Astrocyte (in vitro differentiated cells and primary cell): ENCODE measurements around the gene PLD5. TPM values are rescaled to one million over a fixed set of nuclear protein-coding genes. Genes with fewer than 3 reads are reported as not detected.
A peak's percentile ranks its signal among the peaks of the same experiment; 100 is the strongest.
"Not testable (repeated sequence)": the region's sequence is repeated elsewhere in the genome, so short reads cannot be mapped to it uniquely, and the experiment has no call there.

ENCODE experiments used
- DNase-seq: peaks from one replicate; pipeline ENCODE4 v3.0.0-alpha.2; 2010; ENCODE audit warnings: low read depth
- FAIRE-seq: peaks from 2 replicates; lab custom pipeline; 2011; peaks lifted over from hg19 to GRCh38; lab: Jason Lieb, UNC
- H2AFZ ChIP-seq: 2 replicates; pipeline ENCODE4 v1.6.0; 2012; ENCODE audit warnings: low read depth, low read length, inconsistent platforms
- H3K27ac ChIP-seq: 2 replicates; pipeline ENCODE4 v1.5.1; 2011; ENCODE audit warnings: low read depth, low read length, inconsistent platforms
- H3K27me3 ChIP-seq: 2 replicates; pipeline ENCODE4 v1.6.0; 2011; ENCODE audit warnings: low read length, inconsistent platforms; ENCODE audit not compliant: insufficient read depth
- H3K36me3 ChIP-seq: 2 replicates; pipeline ENCODE4 v1.5.1; 2011; ENCODE audit warnings: low read length, inconsistent platforms; ENCODE audit not compliant: insufficient read depth
- H3K4me1 ChIP-seq: 2 replicates; pipeline ENCODE4 v1.5.1; 2011; ENCODE audit warnings: low read length, inconsistent platforms; ENCODE audit not compliant: insufficient read depth
- H3K4me2 ChIP-seq: 2 replicates; pipeline ENCODE4 v1.6.0; 2012; ENCODE audit warnings: low read length, inconsistent platforms
- H3K4me3 ChIP-seq: 2 replicates; pipeline ENCODE4 v1.5.1; 2011; ENCODE audit warnings: low read depth, mild to moderate bottlenecking, low read length, inconsistent platforms; ENCODE audit not compliant: insufficient read depth
- H3K79me2 ChIP-seq: 2 replicates; pipeline ENCODE4 v1.6.0; 2012; ENCODE audit warnings: mild to moderate bottlenecking, low read length, inconsistent platforms; ENCODE audit not compliant: insufficient read depth
- H3K9ac ChIP-seq: 2 replicates; pipeline ENCODE4 v1.6.0; 2012; ENCODE audit warnings: mild to moderate bottlenecking, low read length, inconsistent platforms
- H3K9me3 ChIP-seq: 2 replicates; pipeline ENCODE4 v1.5.1; 2012; ENCODE audit warnings: low read depth, mild to moderate bottlenecking, low read length, inconsistent platforms; ENCODE audit not compliant: insufficient read depth
- H4K20me1 ChIP-seq: 2 replicates; pipeline ENCODE4 v1.6.0; 2012; ENCODE audit warnings: low read length, inconsistent platforms; ENCODE audit not compliant: insufficient read depth
- H3K27ac Mint-ChIP-seq: one replicate; pipeline ENCODE4 v1.8.0; 2021; ENCODE audit warnings: mild to moderate bottlenecking, mixed read lengths; ENCODE audit not compliant: unreplicated experiment
- H3K27me3 Mint-ChIP-seq: one replicate; pipeline ENCODE4 v1.8.0; 2021; ENCODE audit warnings: low read depth, mixed read lengths; ENCODE audit not compliant: unreplicated experiment
- H3K36me3 Mint-ChIP-seq: one replicate; pipeline ENCODE4 v1.8.0; 2021; ENCODE audit warnings: low read depth, mixed read lengths; ENCODE audit not compliant: unreplicated experiment
- H3K4me1 Mint-ChIP-seq: one replicate; pipeline ENCODE4 v1.8.0; 2021; ENCODE audit warnings: low read depth, mixed read lengths; ENCODE audit not compliant: unreplicated experiment
- H3K4me3 Mint-ChIP-seq: one replicate; pipeline ENCODE4 v1.8.0; 2021; ENCODE audit warnings: mild to moderate bottlenecking, moderate library complexity, mixed read lengths; ENCODE audit not compliant: unreplicated experiment
- H3K9me3 Mint-ChIP-seq: one replicate; pipeline ENCODE4 v1.8.0; 2021; ENCODE audit warnings: mild to moderate bottlenecking, mixed read lengths; ENCODE audit not compliant: unreplicated experiment
- EZH2 ChIP-seq: IDR thresholded peaks from 2 replicates; pipeline ENCODE4 v1.6.1; 2012; ENCODE audit warnings: mild to moderate bottlenecking, low read length, inconsistent platforms; ENCODE audit not compliant: insufficient read depth
- total RNA-seq: library from RNA; stranded (reverse); gene quantifications from 2 replicates; pipeline ENCODE4 v1.2.1, GENCODE V29; 2021
- TF ChIP-seq, protein P1 (sequence below): IDR thresholded peaks from 2 replicates; pipeline ENCODE4 v1.5.1; 2011; ENCODE audit warnings: low read depth, mild to moderate bottlenecking, inconsistent platforms, low read length, moderate library complexity; ENCODE audit not compliant: insufficient read depth

Gene PLD5
- total RNA-seq, 1 donor from 2014 or later: 4.9 TPM

DNA sequence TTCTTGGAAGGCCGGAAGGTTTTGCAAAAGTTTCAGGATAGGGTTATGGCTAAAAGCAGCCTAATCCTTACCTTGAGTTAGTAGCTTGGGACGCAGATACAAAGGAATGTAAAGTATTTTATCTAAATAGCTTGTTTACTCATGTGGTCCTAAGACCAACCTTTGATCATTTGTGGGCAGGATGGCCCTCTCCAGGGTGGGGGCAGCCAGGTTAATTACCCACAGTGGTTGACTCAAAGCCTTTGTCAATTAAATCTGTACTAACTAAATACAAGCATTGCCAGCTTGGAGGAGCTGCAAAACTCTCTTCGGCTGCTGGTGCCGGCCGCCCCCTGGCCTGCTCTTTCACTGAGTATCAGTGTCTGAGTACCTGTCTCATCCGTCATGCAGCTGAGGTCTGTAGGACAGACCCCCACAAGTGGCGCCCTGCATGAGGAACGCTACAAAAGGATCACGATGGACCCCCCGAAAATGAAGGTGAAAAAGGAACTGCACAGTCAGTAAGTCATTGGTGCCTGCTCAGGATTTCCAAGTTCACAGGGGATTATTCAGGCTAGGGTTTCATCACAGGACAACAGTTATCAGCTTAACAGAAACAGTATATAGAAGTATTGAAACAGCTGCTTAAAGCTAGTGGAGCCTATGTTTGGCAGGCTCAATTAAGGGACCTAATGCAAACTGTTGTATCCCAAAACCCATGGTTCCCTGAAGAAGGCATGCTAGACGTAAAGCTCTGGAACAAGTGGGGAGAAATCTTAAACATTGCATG lies 313.1 kb downstream of the PLD5 start:
- peaks cover 3% of the 10 kb centered on the region for H3K9me3 Mint-ChIP-seq
- FAIRE-seq (no peak), DNase-seq (no peak)
- Histone ChIP-seq H4K20me1 (no peaks in the 10 kb centered on the region), H3K4me1 (no peaks in the 10 kb centered on the region), H2AFZ (no peak overlapping the region), H3K4me3 (no peak overlapping the region), H3K27ac (no peak overlapping the region), H3K9me3 (no peaks in the 10 kb centered on the region), H3K9ac (no peak overlapping the region), H3K27me3 (no peaks in the 10 kb centered on the region), H3K36me3 (no peaks in the 10 kb centered on the region), H3K79me2 (no peaks in the 10 kb centered on the region), H3K4me2 (no peak overlapping the region)
- H3K4me1 Mint-ChIP-seq: no peaks in the 10 kb centered on the region
- H3K36me3 Mint-ChIP-seq: no peaks in the 10 kb centered on the region
- H3K4me3 Mint-ChIP-seq: no peak overlapping the region
- peaks cover 2% of the 10 kb centered on the region for H3K27me3 Mint-ChIP-seq
- TF ChIP-seq, protein P1, sequence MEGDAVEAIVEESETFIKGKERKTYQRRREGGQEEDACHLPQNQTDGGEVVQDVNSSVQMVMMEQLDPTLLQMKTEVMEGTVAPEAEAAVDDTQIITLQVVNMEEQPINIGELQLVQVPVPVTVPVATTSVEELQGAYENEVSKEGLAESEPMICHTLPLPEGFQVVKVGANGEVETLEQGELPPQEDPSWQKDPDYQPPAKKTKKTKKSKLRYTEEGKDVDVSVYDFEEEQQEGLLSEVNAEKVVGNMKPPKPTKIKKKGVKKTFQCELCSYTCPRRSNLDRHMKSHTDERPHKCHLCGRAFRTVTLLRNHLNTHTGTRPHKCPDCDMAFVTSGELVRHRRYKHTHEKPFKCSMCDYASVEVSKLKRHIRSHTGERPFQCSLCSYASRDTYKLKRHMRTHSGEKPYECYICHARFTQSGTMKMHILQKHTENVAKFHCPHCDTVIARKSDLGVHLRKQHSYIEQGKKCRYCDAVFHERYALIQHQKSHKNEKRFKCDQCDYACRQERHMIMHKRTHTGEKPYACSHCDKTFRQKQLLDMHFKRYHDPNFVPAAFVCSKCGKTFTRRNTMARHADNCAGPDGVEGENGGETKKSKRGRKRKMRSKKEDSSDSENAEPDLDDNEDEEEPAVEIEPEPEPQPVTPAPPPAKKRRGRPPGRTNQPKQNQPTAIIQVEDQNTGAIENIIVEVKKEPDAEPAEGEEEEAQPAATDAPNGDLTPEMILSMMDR: no peak
- no peak for TF ChIP-seq EZH2
- peak overlapping the region; percentile 23 for H3K27ac Mint-ChIP-seq

DNA sequence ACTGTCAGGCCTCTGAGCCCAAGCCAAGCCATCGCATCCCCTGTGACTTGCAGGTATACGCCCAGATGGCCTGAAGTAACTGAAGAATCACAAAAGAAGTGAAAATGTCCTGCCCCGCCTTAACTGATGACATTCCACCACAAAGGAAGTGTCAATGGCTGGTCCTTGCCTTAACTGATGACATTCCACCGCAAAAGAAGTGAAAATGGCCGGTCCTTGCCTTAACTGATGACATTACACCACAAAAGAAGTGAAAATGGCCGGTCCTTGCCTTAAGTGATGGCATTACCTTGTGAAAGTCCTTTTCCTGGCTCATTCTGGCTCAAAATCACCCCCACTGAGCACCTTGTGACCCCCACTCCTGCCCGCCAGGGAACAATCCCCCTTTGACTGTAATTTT lies 314.2 kb downstream of the PLD5 start:
- not testable (repeated sequence) for H3K36me3 Mint-ChIP-seq, H3K27ac Mint-ChIP-seq, DNase-seq, H3K4me1 ChIP-seq, H3K79me2 ChIP-seq, H3K9me3 Mint-ChIP-seq, H3K27me3 Mint-ChIP-seq, H3K27ac ChIP-seq, H3K4me1 Mint-ChIP-seq, H3K27me3 ChIP-seq, H3K36me3 ChIP-seq, H3K9ac ChIP-seq, H3K4me2 ChIP-seq, H3K9me3 ChIP-seq, FAIRE-seq, H2AFZ ChIP-seq, H3K4me3 ChIP-seq, H4K20me1 ChIP-seq, H3K4me3 Mint-ChIP-seq

DNA sequence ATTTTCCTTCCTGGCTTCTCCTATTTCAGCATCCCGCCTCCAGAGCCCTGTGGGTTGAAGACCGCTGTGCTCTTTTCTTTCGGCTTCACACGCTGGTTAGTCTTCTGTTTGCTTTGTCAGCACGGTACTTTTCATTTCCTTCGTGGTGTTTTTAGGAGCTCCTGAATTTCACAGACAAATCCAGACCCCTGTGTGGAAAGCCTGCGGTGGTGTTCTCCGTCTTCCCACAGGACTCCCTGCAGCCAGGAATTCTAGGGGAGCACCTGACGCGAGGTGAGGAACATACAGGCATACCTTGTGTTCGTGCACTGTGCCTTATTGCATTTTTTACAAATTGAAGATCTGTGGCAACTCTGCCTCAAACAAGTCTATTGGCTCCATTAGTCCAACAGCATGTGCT lies 315.4 kb downstream of the PLD5 start:
- peaks cover 2% of the 10 kb centered on the region for H3K27me3 Mint-ChIP-seq
- H3K36me3 Mint-ChIP-seq: no peaks in the 10 kb centered on the region
- no peaks in the 10 kb centered on the region for H3K4me1 Mint-ChIP-seq
- no peak overlapping the region for H3K4me3 Mint-ChIP-seq
- Histone ChIP-seq H3K9me3 (no peaks in the 10 kb centered on the region), H4K20me1 (no peaks in the 10 kb centered on the region), H3K27me3 (no peaks in the 10 kb centered on the region), H3K4me2 (no peak overlapping the region), H3K36me3 (no peaks in the 10 kb centered on the region), H3K27ac (no peak overlapping the region), H2AFZ (no peak overlapping the region), H3K79me2 (no peaks in the 10 kb centered on the region), H3K4me3 (no peak overlapping the region), H3K9ac (no peak overlapping the region), H3K4me1 (no peaks in the 10 kb centered on the region)
- no peak for FAIRE-seq
- no peaks in the 10 kb centered on the region for H3K9me3 Mint-ChIP-seq
- DNase-seq: no peak
- no peak overlapping the region for H3K27ac Mint-ChIP-seq
- TF ChIP-seq EZH2: no peak
- TF ChIP-seq, protein P1: no peak
